ENCODE measurements around the gene AZGP1. TPM values are rescaled to one million over a fixed set of nuclear protein-coding genes. Genes with fewer than 3 reads are reported as not detected.

The AZGP1 gene
- total and polyA plus RNA-seq, 2 of the 13 experiments (the other 11 are each of a cell fraction or from before 2014, with no cell fraction given), result 93.8 to 229 TPM

DNA sequence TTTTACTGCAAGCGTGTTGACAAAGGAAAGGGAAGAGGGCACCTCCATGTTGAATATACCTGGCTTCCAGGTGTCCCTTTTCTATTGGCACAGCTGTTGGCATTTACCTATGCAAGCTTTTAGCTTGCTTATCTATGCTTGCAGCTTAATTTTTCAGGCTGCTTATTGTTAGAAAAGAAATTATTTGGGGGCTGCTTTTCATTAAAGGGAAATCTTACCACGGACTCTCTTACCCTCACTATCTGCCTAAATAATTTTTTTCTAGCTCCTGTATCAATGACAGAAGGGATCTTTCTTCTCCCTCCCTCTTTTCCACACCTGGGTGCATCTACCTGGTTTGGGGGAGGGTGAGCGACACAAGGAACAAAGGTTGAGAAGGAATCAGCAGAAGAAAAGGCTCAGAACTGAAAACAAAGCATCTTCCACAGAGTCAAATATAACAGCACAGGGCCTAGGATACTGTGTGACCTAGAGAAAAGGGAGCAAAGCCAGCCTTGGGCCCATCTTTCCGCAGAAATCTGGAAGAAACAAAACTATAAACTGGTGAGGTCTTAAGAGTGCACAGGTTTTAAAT is 31.2 kb downstream of the AZGP1 start:
- no peaks in the 10 kb centered on the region for H3K27me3 ChIP-seq (ENCODE audit: control insufficient read depth in 1 of 2, insufficient read depth in 2 of 2, low read length in 2 of 2)

GRCh38 chr7:99943641-99944496 is 32.0 kb downstream of the AZGP1 start:
- Histone ChIP-seq H3K4me2 (ENCODE audit: low read depth, low read length) (peak overlapping the region; percentile 7; the same call in 1 of the 2 replicates), H3K27me3 (ENCODE audit: control insufficient read depth in 1 of 2, insufficient read depth in 2 of 2, low read length in 2 of 2) (no peaks in the 10 kb centered on the region), H3K79me2 (ENCODE audit: insufficient read depth, low read length) (no peaks in the 10 kb centered on the region), H3K27ac (ENCODE audit: extremely low read length, insufficient read depth, low read length) (no peak overlapping the region), H3K36me3 (replicated peaks in 1 of 2; ENCODE audit: control insufficient read depth in 1 of 2, insufficient read depth in 2 of 2, low read length in 2 of 2) (no peaks in the 10 kb centered on the region), H3K9ac (ENCODE audit: insufficient read depth, low read depth, low read length) (no peak overlapping the region), H2AFZ (ENCODE audit: low read length) (no peak overlapping the region), H3K9me3 (ENCODE audit: low read length) (0 out of 2 replicates have a peak, but pooled peaks cover under 1% of the 10 kb centered on the region), H3K4me1 (ENCODE audit: insufficient read depth, low read length) (peaks cover 13% of the 10 kb centered on the region), H3K4me3 (replicated peaks in 1 of 3; ENCODE audit: insufficient read depth in 1 of 3, low read depth in 2 of 3, low read length in 3 of 3) (no peak overlapping the region), H4K20me1 (ENCODE audit: insufficient read depth, low read length) (no peaks in the 10 kb centered on the region)
- ATAC-seq (no peak), DNase-seq (ENCODE audit: low spot score) (no peak), FAIRE-seq (no peak)
- POLR2A ChIA-PET, result interaction anchor here (1.3 kb wide), 1 partner anchor 32 kb away, joined by 5 read pairs; the partner anchor contains the start of gene AZGP1
- in situ Hi-C loops (cut with HindIII; ENCODE audit: extremely low pct_ligation_motif_present, low pct_unique_long_range_greater_than_20kb) (no loop called here), intact Hi-C loops (cut with micrococcal nuclease; ENCODE audit: unreplicated experiment) (no loop called here)
- BruUV-seq (replicated peaks), result no TSS peak
- CTCF ChIA-PET (ENCODE audit: low intra/inter-chr PET ratio, low total read pairs), result no interaction called here
- WGBS (ENCODE audit: low lambda C conversion rate), result 51% methylated on average over 14 of the region's 14 CpGs
- no peak for TF ChIP-seq BRD4 (CRISPR knock-in tag; IDR thresholded peaks at IDR 0.05)
- no peak for TF ChIP-seq SIN3A (IDR thresholded peaks at IDR 0.05; ENCODE audit: borderline replicate concordance, low read depth, low read length)
- TF ChIP-seq, protein P1, sequence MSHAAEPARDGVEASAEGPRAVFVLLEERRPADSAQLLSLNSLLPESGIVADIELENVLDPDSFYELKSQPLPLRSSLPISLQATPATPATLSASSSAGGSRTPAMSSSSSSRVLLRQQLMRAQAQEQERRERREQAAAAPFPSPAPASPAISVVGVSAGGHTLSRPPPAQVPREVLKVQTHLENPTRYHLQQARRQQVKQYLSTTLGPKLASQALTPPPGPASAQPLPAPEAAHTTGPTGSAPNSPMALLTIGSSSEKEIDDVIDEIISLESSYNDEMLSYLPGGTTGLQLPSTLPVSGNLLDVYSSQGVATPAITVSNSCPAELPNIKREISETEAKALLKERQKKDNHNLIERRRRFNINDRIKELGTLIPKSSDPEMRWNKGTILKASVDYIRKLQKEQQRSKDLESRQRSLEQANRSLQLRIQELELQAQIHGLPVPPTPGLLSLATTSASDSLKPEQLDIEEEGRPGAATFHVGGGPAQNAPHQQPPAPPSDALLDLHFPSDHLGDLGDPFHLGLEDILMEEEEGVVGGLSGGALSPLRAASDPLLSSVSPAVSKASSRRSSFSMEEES (CRISPR knock-in tag; IDR thresholded peaks at IDR 0.05), result no peak
- no peak for TF ChIP-seq RNF2 (conservative IDR thresholded peaks at IDR 0.05; ENCODE audit: low read depth)
- TF ChIP-seq ZNF749 (CRISPR knock-in tag; IDR thresholded peaks at IDR 0.05; ENCODE audit: borderline replicate concordance), result no peak
- TF ChIP-seq XBP1 (CRISPR knock-in tag; IDR thresholded peaks at IDR 0.05), result no peak
- no peak for TF ChIP-seq DNMT1 (CRISPR knock-in tag; IDR thresholded peaks at IDR 0.05)

More for the DNA sequence above, 31.2 kb downstream of the AZGP1 start:
- Histone ChIP-seq H2AFZ (ENCODE audit: low read length) (no peak overlapping the region), H3K9ac (ENCODE audit: insufficient read depth, low read depth, low read length) (no peak overlapping the region), H3K4me1 (ENCODE audit: insufficient read depth, low read length) (peaks cover 13% of the 10 kb centered on the region), H4K20me1 (ENCODE audit: insufficient read depth, low read length) (no peaks in the 10 kb centered on the region), H3K9me3 (ENCODE audit: low read length) (no peaks in the 10 kb centered on the region), H3K4me2 (ENCODE audit: low read depth, low read length) (no peak overlapping the region), H3K79me2 (ENCODE audit: insufficient read depth, low read length) (no peaks in the 10 kb centered on the region), H3K4me3 (replicated peaks in 1 of 3; ENCODE audit: insufficient read depth in 1 of 3, low read depth in 2 of 3, low read length in 3 of 3) (no peak overlapping the region), H3K27ac (ENCODE audit: extremely low read length, insufficient read depth, low read length) (no peak overlapping the region), H3K36me3 (replicated peaks in 1 of 2; ENCODE audit: control insufficient read depth in 1 of 2, insufficient read depth in 2 of 2, low read length in 2 of 2) (no peaks in the 10 kb centered on the region)
- no peak for FAIRE-seq
- WGBS (ENCODE audit: low lambda C conversion rate), result 77% methylated on average over 4 of the region's 4 CpGs
- intact Hi-C loops (cut with micrococcal nuclease; ENCODE audit: unreplicated experiment), result no loop called here
- BruUV-seq (replicated peaks), result no TSS peak
- DNase-seq (ENCODE audit: low spot score), result no peak
- CTCF ChIA-PET (ENCODE audit: low intra/inter-chr PET ratio, low total read pairs), result no interaction called here
- in situ Hi-C loops (cut with HindIII; ENCODE audit: extremely low pct_ligation_motif_present, low pct_unique_long_range_greater_than_20kb), result no loop called here
- POLR2A ChIA-PET, result interaction anchor here (1.3 kb wide), 1 partner anchor 31 kb away, joined by 5 read pairs; the partner anchor contains the start of gene AZGP1
- no peak for ATAC-seq
- TF ChIP-seq IKZF4 (CRISPR knock-in tag; IDR thresholded peaks at IDR 0.05; ENCODE audit: borderline replicate concordance, low read depth, not compliant biosample characterization) (no peak), ZNF337 (CRISPR knock-in tag; IDR thresholded peaks at IDR 0.05; ENCODE audit: borderline replicate concordance, low read depth) (no peak), SP2 (CRISPR knock-in tag; IDR thresholded peaks at IDR 0.05) (no peak), GPN1 (CRISPR knock-in tag; IDR thresholded peaks at IDR 0.05; ENCODE audit: borderline replicate concordance) (no peak), RXRA (CRISPR knock-in tag; IDR thresholded peaks at IDR 0.05) (no peak), ZNF530 (CRISPR knock-in tag; IDR thresholded peaks at IDR 0.05; ENCODE audit: low read depth) (no peak), ZNF441 (CRISPR knock-in tag; IDR thresholded peaks at IDR 0.05; ENCODE audit: borderline replicate concordance) (no peak)

All from HepG2 (cell line).